ENCODE data around the gene ZMIZ1. TPM values are rescaled to one million over a fixed set of nuclear protein-coding genes. Genes with fewer than 3 reads are reported as not detected.

The ZMIZ1 gene
- total RNA-seq, 1 experiment from 2014 or later = 28.4 TPM

DNA sequence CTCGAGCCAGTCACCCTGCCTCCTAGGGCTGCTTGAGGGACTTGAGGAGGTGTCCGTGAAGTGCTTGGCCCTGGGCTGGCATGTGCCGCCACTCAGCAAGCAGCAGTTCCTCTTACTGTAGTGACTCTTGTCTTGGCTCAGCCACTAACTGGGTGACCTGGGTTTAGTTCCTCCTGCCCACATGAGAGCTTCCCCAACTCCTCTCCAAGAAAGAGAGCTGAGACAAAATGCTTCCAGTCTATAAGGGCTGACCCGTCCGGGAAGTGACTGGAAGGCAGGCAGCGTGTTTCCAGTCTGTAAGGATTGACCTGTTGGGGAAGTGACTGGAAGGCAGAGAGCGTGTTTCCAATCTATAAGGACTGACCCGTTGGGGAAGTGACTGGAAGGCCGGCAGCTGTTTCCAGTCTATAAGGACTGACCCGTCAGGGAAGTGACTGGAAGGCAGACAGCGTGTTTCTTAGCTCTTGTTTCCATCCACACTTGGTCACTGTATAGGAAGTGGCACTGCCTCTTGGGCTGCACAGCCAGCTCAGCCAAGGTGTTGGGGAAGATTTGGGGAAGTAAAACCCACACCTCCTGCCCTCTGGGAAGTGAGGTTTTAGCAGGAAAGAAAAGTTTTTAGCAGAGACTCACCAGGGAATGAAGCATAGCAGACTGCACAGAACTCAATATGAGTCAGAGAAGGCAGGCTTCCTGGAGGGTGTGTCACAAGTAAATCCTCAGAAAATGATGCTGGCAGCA is 225.2 kb downstream of the ZMIZ1 start:
- no peak for DNase-seq (ENCODE audit: low read depth, low spot score)
- H3K27ac ChIP-seq (ENCODE audit: low read depth, low read length) = no peak overlapping the region
- no peaks in the 10 kb centered on the region; a peak in 1 of 4 replicates for H3K36me3 ChIP-seq (ENCODE audit: control insufficient read depth in 1 of 2, insufficient read depth in 2 of 2, low read length in 2 of 2)
- H3K4me3 ChIP-seq (replicated peaks in 1 of 2; ENCODE audit: low read depth in 1 of 2, low read length in 2 of 2) = no peak overlapping the region
- H3K79me2 ChIP-seq (ENCODE audit: insufficient read depth, low read length) = no peaks in the 10 kb centered on the region
- ATAC-seq = no peak
- intact Hi-C loops (cut with micrococcal nuclease) = no loop called here
- no peaks in the 10 kb centered on the region for H3K27me3 ChIP-seq (ENCODE audit: insufficient read depth, low read length)
- ChIA-PET RAD21 (ENCODE audit: low non-redundant PET in 1 of 2, low total read pairs in 2 of 2, uncharacterized antibody in 2 of 2, unreplicated experiment in 2 of 2) (no interaction called here), POLR2A (no interaction called here), CTCF (no interaction called here)
- no peaks in the 10 kb centered on the region for H3K9me3 ChIP-seq (ENCODE audit: control insufficient read depth in 1 of 2, insufficient read depth in 1 of 2, low read depth in 1 of 2, low read length in 2 of 2)
- TF ChIP-seq EGR1 (IDR thresholded peaks at IDR 0.05; ENCODE audit: low read depth) = no peak
- no peak for TF ChIP-seq ZFX (IDR thresholded peaks at IDR 0.05)
- TF ChIP-seq, protein P1, sequence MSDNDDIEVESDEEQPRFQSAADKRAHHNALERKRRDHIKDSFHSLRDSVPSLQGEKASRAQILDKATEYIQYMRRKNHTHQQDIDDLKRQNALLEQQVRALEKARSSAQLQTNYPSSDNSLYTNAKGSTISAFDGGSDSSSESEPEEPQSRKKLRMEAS (IDR thresholded peaks at IDR 0.05) = no peak
- TF ChIP-seq YY1 (IDR thresholded peaks at IDR 0.05; ENCODE audit: extremely low read depth, insufficient replicate concordance, low read depth, low read length) = no peak
- no peak for TF ChIP-seq TCF7L2 (IDR thresholded peaks at IDR 0.05; ENCODE audit: borderline replicate concordance, extremely low read depth, insufficient read depth, insufficient read length)
- no peak for TF ChIP-seq RAD21 (IDR thresholded peaks at IDR 0.05; ENCODE audit: low read depth)
- no peak for TF ChIP-seq SIN3A (IDR thresholded peaks at IDR 0.05; ENCODE audit: low read depth)
- H3K4me2 ChIP-seq (ENCODE audit: low read length) = peak overlapping the region; percentile 30
- no peak overlapping the region for H3K9ac ChIP-seq (ENCODE audit: low read length)
- H3K9me2 ChIP-seq (ENCODE audit: insufficient read depth) = no peaks in the 10 kb centered on the region
- H4K20me1 ChIP-seq (ENCODE audit: insufficient read depth) = no peaks in the 10 kb centered on the region
- BruUV-seq (replicated peaks) = no TSS peak
- peaks cover 8 to 25% of the 10 kb centered on the region in 2 experiments for H3K4me1 ChIP-seq (ENCODE audit: control insufficient read depth in 1 of 2, insufficient read depth in 2 of 2, low read length in 2 of 2)
- H2AFZ ChIP-seq (ENCODE audit: low read depth, low read length, poor library complexity, severe bottlenecking) = no peak overlapping the region

DNA sequence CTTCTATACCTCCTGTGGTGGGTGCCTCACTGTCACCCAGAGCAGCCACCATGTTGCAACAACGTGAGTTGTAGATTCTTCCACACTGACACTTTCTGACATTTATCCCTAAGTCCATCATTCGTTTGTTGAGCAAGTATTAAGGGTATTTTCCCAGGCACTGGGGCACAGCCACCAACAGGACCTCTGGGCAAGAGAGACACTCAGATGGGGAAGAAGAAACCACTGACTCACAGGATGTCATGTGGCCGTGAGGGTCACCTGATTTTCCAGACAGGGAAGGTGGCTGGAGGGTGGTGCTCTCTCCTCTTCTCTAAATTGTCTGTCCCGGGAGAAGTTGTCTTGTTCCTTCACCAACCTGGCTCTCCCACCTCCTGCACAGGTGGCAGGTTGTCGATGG is 226.8 kb downstream of the ZMIZ1 start:
- ATAC-seq (no peak), DNase-seq (ENCODE audit: low read depth, low spot score) (no peak)
- CTCF ChIA-PET = no interaction called here
- peaks cover 18 to 39% of the 10 kb centered on the region in 2 experiments for H3K4me1 ChIP-seq (ENCODE audit: control insufficient read depth in 1 of 2, insufficient read depth in 2 of 2, low read length in 2 of 2)
- H3K4me3 ChIP-seq (replicated peaks in 1 of 2; ENCODE audit: low read depth in 1 of 2, low read length in 2 of 2) = no peak overlapping the region
- H3K36me3 ChIP-seq (ENCODE audit: control insufficient read depth in 1 of 2, insufficient read depth in 2 of 2, low read length in 2 of 2) = peaks cover 0 to 3% of the 10 kb centered on the region in 2 experiments; a peak in 2 of 4 replicates
- H2AFZ ChIP-seq (ENCODE audit: low read depth, low read length, poor library complexity, severe bottlenecking) = no peak overlapping the region
- no peaks in the 10 kb centered on the region for H3K9me3 ChIP-seq (ENCODE audit: control insufficient read depth in 1 of 2, insufficient read depth in 1 of 2, low read depth in 1 of 2, low read length in 2 of 2)
- POLR2A ChIA-PET = no interaction called here
- H3K4me2 ChIP-seq (ENCODE audit: low read length) = no peak overlapping the region
- no peak overlapping the region for H3K27ac ChIP-seq (ENCODE audit: low read depth, low read length)
- intact Hi-C loops (cut with micrococcal nuclease) = loop anchor here (5.0 kb wide), 1 partner anchor 197 kb away; no protein-coding TSS in a partner anchor
- no TSS peak for BruUV-seq (replicated peaks)
- H3K9me2 ChIP-seq (ENCODE audit: insufficient read depth) = no peaks in the 10 kb centered on the region
- no peaks in the 10 kb centered on the region for H3K79me2 ChIP-seq (ENCODE audit: insufficient read depth, low read length)
- H4K20me1 ChIP-seq (ENCODE audit: insufficient read depth) = no peaks in the 10 kb centered on the region
- no peaks in the 10 kb centered on the region for H3K27me3 ChIP-seq (ENCODE audit: insufficient read depth, low read length)
- no peak overlapping the region for H3K9ac ChIP-seq (ENCODE audit: low read length)
- TF ChIP-seq, protein P2, sequence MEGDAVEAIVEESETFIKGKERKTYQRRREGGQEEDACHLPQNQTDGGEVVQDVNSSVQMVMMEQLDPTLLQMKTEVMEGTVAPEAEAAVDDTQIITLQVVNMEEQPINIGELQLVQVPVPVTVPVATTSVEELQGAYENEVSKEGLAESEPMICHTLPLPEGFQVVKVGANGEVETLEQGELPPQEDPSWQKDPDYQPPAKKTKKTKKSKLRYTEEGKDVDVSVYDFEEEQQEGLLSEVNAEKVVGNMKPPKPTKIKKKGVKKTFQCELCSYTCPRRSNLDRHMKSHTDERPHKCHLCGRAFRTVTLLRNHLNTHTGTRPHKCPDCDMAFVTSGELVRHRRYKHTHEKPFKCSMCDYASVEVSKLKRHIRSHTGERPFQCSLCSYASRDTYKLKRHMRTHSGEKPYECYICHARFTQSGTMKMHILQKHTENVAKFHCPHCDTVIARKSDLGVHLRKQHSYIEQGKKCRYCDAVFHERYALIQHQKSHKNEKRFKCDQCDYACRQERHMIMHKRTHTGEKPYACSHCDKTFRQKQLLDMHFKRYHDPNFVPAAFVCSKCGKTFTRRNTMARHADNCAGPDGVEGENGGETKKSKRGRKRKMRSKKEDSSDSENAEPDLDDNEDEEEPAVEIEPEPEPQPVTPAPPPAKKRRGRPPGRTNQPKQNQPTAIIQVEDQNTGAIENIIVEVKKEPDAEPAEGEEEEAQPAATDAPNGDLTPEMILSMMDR (IDR thresholded peaks at IDR 0.05 in 2 of 3, conservative IDR thresholded peaks at IDR 0.05 in 1 of 3; ENCODE audit: borderline replicate concordance in 1 of 3, insufficient read depth in 1 of 3, low read depth in 2 of 3, low read length in 2 of 3) = no peak
- TF ChIP-seq SP1 (IDR thresholded peaks at IDR 0.05; ENCODE audit: low read depth) = no peak
- TF ChIP-seq, protein P1 (IDR thresholded peaks at IDR 0.05) = no peak
- TF ChIP-seq SIN3A (IDR thresholded peaks at IDR 0.05; ENCODE audit: low read depth) = no peak
- TF ChIP-seq JUND (IDR thresholded peaks at IDR 0.05) = no peak
- RAD21 ChIA-PET (ENCODE audit: low non-redundant PET in 1 of 2, low total read pairs in 2 of 2, uncharacterized antibody in 2 of 2, unreplicated experiment in 2 of 2) = no interaction called here
